NCI-H1417 (cell line): Measurements from ENCODE around the gene CADM2.
"Not testable (repeated sequence)": the region's sequence is repeated elsewhere in the genome, so short reads cannot be mapped to it uniquely, and the experiment has no call there.

Experiments used
- DNase-seq, 3 experiments: peaks; one replicate each; lab custom pipeline; 2025; lab: John Stamatoyannopoulos, UW

The CADM2 gene

GRCh38 chr3:85481411-85482212 lies 522.8 kb downstream of the CADM2 start:
- no peak for DNase-seq

- no peak for DNase-seq
Measured at GRCh38 chr3:85482213-85482490, 523.4 kb downstream of the CADM2 start.

GRCh38 chr3:85483986-85484385 lies 525.2 kb downstream of the CADM2 start:
- DNase-seq, result no peak

GRCh38 chr3:85487375-85487774 lies 528.6 kb downstream of the CADM2 start:
- DNase-seq, result no peak

DNA sequence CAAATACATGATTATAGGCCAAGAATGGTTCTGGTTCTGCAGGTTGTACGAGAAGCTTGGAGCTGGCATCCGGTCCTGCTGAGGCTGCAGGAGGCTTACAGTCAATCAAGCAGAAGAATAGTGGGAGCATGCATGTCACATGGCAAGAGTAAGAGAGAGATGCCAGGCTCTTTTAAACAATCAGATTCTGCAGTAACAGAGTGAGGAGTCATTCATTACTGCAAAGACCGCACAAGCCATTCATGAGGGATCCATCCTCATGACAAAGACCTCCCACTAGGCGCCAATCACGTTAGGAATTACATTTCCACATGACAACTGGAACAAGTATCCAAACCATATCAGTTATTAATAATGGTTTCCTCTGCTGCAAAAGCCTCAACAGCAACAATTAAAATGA lies 536.8 kb downstream of the CADM2 start:
- peak in 1 of 3 experiments; percentile 63 for DNase-seq

GRCh38 chr3:85498177-85498576 lies 539.4 kb downstream of the CADM2 start:
- no peak for DNase-seq

DNA sequence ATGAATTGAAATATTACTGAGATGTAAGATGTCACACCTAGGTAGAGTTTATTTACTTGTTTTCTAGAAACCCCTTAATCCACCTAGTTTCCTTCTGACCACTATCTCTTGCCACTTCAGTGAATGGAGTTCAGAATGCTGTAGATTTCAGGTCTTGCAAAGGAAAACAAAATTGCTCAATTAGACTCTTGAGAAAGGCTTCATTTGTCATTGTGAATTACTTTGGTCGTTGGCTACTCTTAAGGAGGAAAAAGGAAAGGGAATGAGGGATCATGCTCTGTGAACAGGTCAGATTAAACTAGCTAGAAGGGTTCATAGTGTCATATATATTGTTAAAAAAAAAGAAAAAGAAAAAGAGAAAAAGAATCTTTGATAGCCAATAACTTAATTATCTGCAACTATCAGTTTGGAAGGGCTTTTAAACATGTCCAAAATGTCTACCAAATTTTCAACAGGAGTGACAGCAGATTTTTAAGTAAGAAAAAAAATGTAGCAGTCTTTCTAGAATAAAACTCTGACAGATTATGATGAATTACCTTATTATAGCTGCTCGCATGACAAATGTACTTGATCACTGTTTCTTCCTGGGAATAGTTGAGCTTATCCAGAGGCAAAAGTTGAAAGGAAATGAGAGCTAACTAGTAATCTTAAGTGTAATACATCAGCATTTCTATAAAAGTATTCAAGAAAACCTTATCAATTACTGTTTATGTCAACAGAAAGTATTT lies 543.5 kb downstream of the CADM2 start:
- peak in 1 of 3 experiments; percentile 42 for DNase-seq

DNA sequence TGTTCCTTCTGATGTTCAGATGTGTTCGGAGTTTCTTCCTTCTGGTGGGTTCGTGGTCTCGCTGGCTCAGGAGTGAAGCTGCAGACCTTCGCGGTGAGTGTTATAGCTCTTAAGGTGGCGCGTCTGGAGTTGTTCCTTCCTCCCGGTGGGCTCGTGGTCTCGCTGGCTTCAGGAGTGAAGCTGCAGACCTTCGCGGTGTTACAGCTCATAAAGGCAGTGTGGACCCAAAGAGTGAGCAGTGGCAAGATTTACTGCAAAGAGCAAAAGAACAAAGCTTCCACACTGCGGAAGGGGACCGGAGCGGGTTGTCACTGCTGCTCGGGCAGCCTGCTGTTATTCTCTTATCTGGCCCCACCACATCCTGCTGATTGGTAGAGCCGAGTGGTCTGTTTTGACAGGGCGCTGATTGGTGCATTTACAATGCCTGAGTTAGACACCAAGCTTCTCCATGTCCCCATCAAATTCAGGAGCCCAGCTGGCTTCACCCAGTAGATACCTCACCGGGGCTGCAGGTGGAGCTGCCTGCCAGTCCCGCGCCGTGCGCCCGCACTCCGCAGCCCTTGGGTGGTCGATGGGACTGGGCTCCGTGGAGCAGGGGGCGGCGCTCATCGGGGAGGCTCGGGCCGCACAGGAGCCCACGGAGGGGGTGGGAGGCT lies 545.5 kb downstream of the CADM2 start:
- DNase-seq, result not testable (repeated sequence)

DNA sequence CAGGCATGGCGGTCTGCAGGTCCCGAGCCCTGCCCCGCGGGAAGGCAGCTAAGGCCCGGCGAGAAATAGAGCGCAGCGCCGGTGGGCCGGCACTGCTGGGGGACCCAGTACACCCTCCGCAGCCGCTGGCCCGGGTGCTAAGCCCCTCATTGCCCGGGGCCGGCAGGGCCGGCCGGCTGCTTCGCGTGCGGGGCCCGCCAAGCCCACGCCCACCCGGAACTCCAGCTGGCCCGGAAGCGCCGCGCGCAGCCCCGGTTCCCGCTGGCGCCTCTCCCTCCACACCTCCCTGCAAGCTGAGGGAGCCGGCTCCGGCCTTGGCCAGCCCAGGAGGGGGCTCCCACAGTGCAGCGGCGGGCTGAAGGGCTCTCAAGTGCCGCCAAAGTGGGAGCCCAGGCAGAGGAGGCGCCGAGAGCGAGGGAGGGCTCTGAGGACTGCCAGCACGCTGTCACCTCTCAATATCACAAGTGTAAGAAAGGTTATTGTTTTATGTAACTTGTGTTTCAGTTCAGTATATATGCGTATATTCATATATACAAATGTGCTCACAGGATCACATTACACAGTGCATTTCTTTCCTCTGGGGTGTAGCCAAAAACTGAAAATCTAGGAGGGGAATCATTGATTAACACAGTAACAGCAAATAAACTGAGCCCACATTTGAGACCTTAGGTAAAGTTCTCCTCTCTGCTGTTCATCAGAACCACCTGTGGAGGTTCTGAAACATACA lies 546.2 kb downstream of the CADM2 start:
- not testable (repeated sequence) for DNase-seq

DNA sequence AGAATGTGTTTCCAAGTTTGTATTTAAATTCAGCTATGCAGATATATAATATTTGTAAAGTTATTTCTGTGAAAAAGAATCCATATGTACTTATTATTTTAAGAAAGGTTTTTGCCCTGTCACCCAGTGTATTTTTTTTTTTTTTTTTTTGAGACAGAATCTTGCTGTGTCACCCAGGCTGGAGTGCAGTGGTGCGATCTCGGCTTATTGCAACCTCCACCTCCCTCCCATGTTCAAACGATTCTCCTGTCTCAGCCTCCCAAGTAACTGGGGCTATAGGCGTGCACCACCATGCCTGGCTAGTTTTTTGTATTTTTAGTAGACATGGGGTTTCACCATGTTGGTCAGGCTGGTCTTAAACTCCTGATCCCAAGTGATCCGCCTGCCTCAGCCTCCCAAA lies 548.3 kb downstream of the CADM2 start:
- DNase-seq, result not testable (repeated sequence)

GRCh38 chr3:85508659-85509058 lies 549.9 kb downstream of the CADM2 start:
- DNase-seq, result no peak

DNA sequence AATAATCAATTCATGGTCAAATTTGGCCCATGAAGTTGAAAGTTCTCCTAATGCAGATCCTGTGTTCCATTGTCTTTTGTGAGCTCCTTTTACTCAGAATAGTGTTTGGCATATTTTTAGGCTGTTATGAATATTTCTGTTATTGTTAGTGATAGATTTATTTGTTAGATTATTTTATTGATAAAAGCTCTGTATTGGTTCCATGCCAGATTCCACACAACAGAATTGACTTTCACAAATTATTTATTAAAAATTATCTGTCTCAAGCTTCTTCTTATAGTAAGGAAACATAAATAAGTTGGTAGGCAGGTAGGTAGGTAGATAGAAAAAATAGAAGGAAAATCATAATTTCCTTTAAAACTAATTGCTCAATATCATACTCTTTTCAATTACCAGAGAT lies 557.4 kb downstream of the CADM2 start:
- no peak for DNase-seq

DNA sequence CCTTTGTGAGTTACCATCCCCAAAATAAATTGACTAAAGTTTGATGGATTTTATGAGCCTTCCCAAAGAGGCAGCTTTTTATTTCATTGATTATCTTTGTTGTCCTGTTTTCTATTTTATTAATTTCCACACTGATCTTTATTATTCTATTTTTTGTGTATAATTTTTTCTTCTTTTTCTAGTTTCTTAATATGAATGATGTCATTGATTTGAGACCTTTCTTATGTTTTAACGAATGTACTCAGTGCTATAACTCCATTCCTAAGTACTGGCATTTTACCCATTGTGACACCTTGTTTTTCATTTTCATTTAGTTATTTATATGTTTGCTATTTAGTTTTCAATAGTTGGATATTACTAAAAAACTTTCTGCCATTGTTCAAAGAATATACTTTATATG lies 565.3 kb downstream of the CADM2 start:
- DNase-seq, result no peak

DNA sequence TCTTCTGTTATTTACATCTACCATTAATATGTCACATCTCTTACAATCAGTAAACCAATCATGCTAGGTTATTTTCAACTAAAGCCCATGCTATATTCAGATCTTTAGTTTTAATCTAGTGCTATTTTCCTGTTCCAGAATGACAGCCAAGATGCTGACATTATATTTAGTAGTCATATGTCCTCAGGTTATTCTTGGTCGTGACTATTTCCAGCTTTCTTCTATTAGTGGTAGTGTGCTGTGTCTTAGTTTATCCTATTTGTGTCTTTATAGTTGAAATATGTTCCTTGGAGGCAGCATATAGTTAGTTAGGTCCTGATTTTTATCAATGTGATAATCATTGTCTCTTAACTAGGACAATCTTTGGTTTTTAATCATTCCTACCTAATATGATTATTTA lies 566.5 kb downstream of the CADM2 start:
- DNase-seq, result no peak

DNA sequence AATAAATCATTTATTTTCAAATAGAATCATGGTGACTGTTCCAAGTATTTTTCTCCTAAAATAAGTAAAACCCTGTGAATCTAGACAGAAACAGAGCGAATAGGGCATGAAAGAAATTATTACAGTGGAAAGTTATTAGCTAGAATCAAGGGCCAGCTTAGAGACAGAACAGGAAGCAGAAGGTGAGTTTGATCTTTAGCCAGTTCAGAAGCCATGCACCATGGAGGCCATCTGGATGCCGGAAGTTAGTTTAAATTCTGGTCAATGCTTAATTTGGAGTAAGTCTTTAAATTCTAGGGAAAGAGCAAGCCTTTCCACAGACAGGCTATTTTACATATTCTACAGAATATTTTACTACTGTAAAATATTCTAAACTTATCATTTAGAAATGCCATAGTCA lies 574.8 kb downstream of the CADM2 start:
- no peak for DNase-seq

GRCh38 chr3:85535517-85535916 lies 576.7 kb downstream of the CADM2 start:
- no peak for DNase-seq

DNA sequence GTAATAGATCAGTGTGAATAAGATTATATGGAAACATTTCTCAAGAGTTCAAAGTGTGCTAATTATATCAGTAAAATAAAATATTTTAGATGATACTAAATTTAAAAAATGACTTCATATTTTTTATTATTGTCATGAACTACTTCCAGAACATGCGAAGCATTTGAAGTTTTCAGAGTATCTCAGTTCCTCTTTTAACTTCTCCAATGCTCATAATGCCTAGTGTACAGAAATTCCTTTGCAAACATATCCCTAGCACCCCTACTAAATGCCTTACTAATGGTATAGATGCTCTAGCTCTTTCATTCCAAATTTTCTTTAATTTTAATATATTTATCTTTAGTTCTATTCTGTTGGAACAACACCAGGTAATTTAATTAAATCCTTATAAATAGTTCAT lies 580.4 kb downstream of the CADM2 start:
- no peak for DNase-seq

DNA sequence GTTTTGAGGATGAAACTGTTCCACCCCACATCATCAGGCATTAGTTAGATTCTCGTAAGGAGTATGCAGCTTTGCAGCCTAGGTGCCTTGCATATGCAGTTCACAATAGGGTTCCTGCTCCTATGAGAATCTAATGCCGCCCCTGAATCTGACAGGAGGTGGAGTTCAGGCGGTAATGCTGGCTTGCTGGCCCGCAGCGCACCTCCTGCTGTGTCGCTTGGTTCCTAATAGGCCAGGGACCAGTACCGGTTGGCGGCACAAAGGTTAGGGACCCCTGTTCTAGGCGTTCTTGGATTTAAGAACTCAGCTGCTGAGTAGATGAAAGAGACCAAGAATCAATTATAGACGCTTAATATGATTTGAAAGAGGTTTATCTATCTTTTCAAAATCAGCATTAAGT lies 595.4 kb downstream of the CADM2 start:
- no peak for DNase-seq

DNA sequence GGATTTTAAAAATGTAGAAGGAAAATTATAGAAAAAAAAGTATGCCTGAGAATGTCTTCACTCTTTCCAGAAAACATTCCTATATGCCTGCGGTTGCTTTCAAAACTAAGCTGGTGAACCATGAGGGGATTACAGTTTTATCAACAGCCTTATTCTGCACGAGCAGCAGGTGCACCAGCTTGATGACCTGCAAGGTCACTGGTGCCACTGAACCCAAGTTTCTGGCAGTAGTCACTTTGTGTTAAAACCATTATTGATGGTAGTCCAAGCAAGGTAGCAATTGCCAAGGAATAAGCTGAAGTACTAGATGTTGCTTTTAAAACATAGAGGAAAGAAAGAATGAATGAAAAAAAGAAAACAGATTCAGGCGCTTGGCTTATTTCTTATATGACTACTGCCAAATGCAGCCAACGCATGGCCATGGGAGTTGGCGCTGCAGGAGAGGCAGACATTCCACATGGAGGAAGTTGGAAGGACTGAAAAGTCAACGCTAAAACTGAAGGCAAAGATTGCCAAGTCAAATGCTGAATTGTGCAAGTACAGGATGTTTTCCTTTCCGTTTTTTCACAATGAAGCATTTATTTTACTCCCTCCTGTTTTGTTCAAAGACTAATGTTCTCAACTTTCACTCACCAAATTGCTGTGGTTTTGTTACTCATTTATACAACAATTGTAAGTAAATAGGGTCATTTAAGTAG lies 601.4 kb downstream of the CADM2 start:
- no peak for DNase-seq

- peak; percentile 49 to 78 (median 53) for DNase-seq
Measured at GRCh38 chr3:85567071-85567676, 608.4 kb downstream of the CADM2 start.

GRCh38 chr3:85570819-85571218 lies 612.0 kb downstream of the CADM2 start:
- no peak for DNase-seq
